Fibroblast of pulmonary artery (primary cell): ENCODE results near the gene PIK3R3.

Source experiments
- DNase-seq: peaks from one replicate; pipeline ENCODE4 v3.0.0-alpha.2; 2010; ENCODE audit warnings: low read depth
- H3K4me3 ChIP-seq: replicated peaks from 2 replicates; pipeline ENCODE4 v1.5.1; 2011; ENCODE audit warnings: low read depth, mild to moderate bottlenecking, control low read depth, low read length, moderate library complexity
- CTCF ChIP-seq: IDR thresholded peaks from 2 replicates; pipeline ENCODE4 v1.5.1; 2011; ENCODE audit warnings: mild to moderate bottlenecking, control low read depth, low read length, inconsistent platforms; ENCODE audit errors: missing control alignments

Gene PIK3R3

GRCh38 chr1:46174448-46175231 lies 42.2 kb upstream of the PIK3R3 start, which contains the start of gene TSPAN1:
Gene TSPAN1 (plus strand): TSS chr1:46175087. CDS start chr1:46181108, 6,021 bp downstream.
- TF ChIP-seq CTCF = no peak
- no peak within 1 kb of the TSS for H3K4me3 ChIP-seq
- peak; percentile 17 for DNase-seq

- TF ChIP-seq CTCF = no peak
- DNase-seq = peak; percentile 18
Observed at GRCh38 chr1:46173361-46173856, 41.0 kb upstream of the PIK3R3 start.

GRCh38 chr1:46172321-46172720 lies 39.9 kb upstream of the PIK3R3 start:
- DNase-seq = no peak

More at GRCh38 chr1:46173361-46173856, 41.0 kb upstream of the PIK3R3 start:
- no peak overlapping the region for H3K4me3 ChIP-seq

GRCh38 chr1:46171871-46172270 lies 39.4 kb upstream of the PIK3R3 start:
- TF ChIP-seq CTCF = no peak
- DNase-seq = no peak
- no peak overlapping the region for H3K4me3 ChIP-seq

More at GRCh38 chr1:46172321-46172720, 39.9 kb upstream of the PIK3R3 start:
- no peak for TF ChIP-seq CTCF
- H3K4me3 ChIP-seq = no peak overlapping the region

- no peak overlapping the region for H3K4me3 ChIP-seq
- no peak for TF ChIP-seq CTCF
- DNase-seq = no peak
Observed at GRCh38 chr1:46171351-46171750, 38.9 kb upstream of the PIK3R3 start.

GRCh38 chr1:46169811-46170454 lies 37.5 kb upstream of the PIK3R3 start:
- no peak for TF ChIP-seq CTCF
- no peak for DNase-seq
- no peak overlapping the region for H3K4me3 ChIP-seq

GRCh38 chr1:46168477-46168876 lies 36.0 kb upstream of the PIK3R3 start:
- no peak for TF ChIP-seq CTCF
- no peak overlapping the region for H3K4me3 ChIP-seq
- peak; percentile 30 for DNase-seq
